H1 (cell line): ENCODE measurements around the gene ANK2. TPM values are rescaled to one million over a fixed set of nuclear protein-coding genes. Genes with fewer than 3 reads are reported as not detected.

Experiments
- CTCF ChIA-PET: fragments of 300-600 bp; sonication (Branson Sonifier 250); formaldehyde crosslinking; loops from one replicate; lab custom pipeline; 2021; ENCODE audit not compliant: partially characterized antibody; lab: Charles Lee
- POLR2A ChIA-PET: fragments of 300-600 bp; sonication (Branson Sonifier 250); formaldehyde crosslinking; loops from one replicate; lab custom pipeline; 2021; ENCODE audit warnings: inconsistent platforms; ENCODE audit not compliant: partially characterized antibody; lab: Charles Lee
- DNase-seq, 2 experiments: peaks; one replicate each; pipeline versions ENCODE4 v3.0.0 to v3.0.0-alpha.2; 2010 to 2022; ENCODE audit warnings: low spot score in 2 of 2, low read depth in 1 of 2, mixed read lengths in 1 of 2
- FAIRE-seq: peaks from 2 replicates; lab custom pipeline; 2011; peaks lifted over from hg19 to GRCh38; lab: Jason Lieb, UNC
- H2AFZ ChIP-seq: 2 replicates; pipeline ENCODE4 v1.8.1; 2012; ENCODE audit warnings: low read length, inconsistent platforms
- H2AK5ac ChIP-seq: 2 replicates; pipeline ENCODE4 v1.6.1; 2013; ENCODE audit warnings: low read depth, low read length
- H2BK120ac ChIP-seq: replicated peaks from 2 replicates; pipeline ENCODE3; 2013; ENCODE audit warnings: low read depth, low read length, inconsistent platforms
- H2BK12ac ChIP-seq: 2 replicates; pipeline ENCODE4 v1.6.1; 2013; ENCODE audit warnings: low read depth, low read length
- H2BK15ac ChIP-seq: 2 replicates; pipeline ENCODE4 v1.6.1; 2013; ENCODE audit warnings: low read length
- H2BK20ac ChIP-seq: 2 replicates; pipeline ENCODE4 v1.6.1; 2013; ENCODE audit warnings: low read length
- H2BK5ac ChIP-seq: 2 replicates; pipeline ENCODE4 v1.6.1; 2013; ENCODE audit warnings: low read depth, low read length
- H3K14ac ChIP-seq: 2 replicates; pipeline ENCODE4 v1.6.1; 2013; ENCODE audit warnings: inconsistent platforms; ENCODE audit not compliant: insufficient read length
- H3K18ac ChIP-seq: 2 replicates; pipeline ENCODE4 v1.6.1; 2013; ENCODE audit warnings: low read length; ENCODE audit errors: extremely low read depth
- H3K23ac ChIP-seq: 2 replicates; pipeline ENCODE4 v1.6.1; 2013; ENCODE audit warnings: inconsistent platforms; ENCODE audit not compliant: insufficient read length
- H3K23me2 ChIP-seq: 2 replicates; pipeline ENCODE4 v1.6.1; 2013; ENCODE audit warnings: low read depth, low read length
- H3K27ac ChIP-seq: 2 replicates; pipeline ENCODE4 v1.6.1; 2011; ENCODE audit warnings: low read depth, low read length, inconsistent platforms
- H3K27me3 ChIP-seq, 4 experiments: replicated peaks in 1 of 4; 1 replicate in 1 of 4; 2 replicates in 3 of 4; pipeline versions ENCODE4 v1.6.1 to v1.8.1; 2011 to 2013; ENCODE audit warnings: low read length in 3 of 4, mild to moderate bottlenecking in 3 of 4, inconsistent platforms in 2 of 4, mixed read lengths in 2 of 4, moderate library complexity in 1 of 4; ENCODE audit not compliant: control insufficient read depth in 3 of 4, insufficient read depth in 3 of 4; ENCODE audit errors: extremely low read depth in 1 of 4
- H3K36me3 ChIP-seq, 4 experiments: 2 replicates each; pipeline versions ENCODE4 v1.6.1 to v1.8.1; 2011 to 2013; ENCODE audit warnings: mild to moderate bottlenecking in 4 of 4, low read length in 3 of 4, moderate library complexity in 2 of 4, control low read depth in 1 of 4, inconsistent platforms in 1 of 4; ENCODE audit not compliant: insufficient read depth in 4 of 4, control insufficient read depth in 2 of 4
- H3K4ac ChIP-seq: replicated peaks from 2 replicates; pipeline ENCODE3; 2013; ENCODE audit warnings: low read length, low read depth, mixed read lengths, inconsistent platforms; ENCODE audit not compliant: insufficient read length
- H3K4me1 ChIP-seq, 4 experiments: replicated peaks in 1 of 4; 1 replicate in 1 of 4; 2 replicates in 3 of 4; pipeline versions ENCODE4 v1.6.1 to v1.8.1; 2011 to 2013; ENCODE audit warnings: low read length in 3 of 4, inconsistent platforms in 2 of 4, mixed read lengths in 1 of 4; ENCODE audit not compliant: insufficient read depth in 4 of 4, control insufficient read depth in 3 of 4
- H3K4me2 ChIP-seq, 2 experiments: 2 replicates each; pipeline versions ENCODE4 v1.6.1 to v1.8.1; 2011 to 2013; ENCODE audit warnings: low read depth in 2 of 2, low read length in 2 of 2, control low read depth in 1 of 2, inconsistent platforms in 1 of 2, mild to moderate bottlenecking in 1 of 2; ENCODE audit not compliant: insufficient read depth in 1 of 2
- H3K4me3 ChIP-seq, 4 experiments: fragments of 200-600, 300-600 bp in 1 of 4; sonication (generic), shearing (Covaris generic), sonication (Bioruptor Twin) in 1 of 4; 2 replicates each; pipeline versions ENCODE4 v1.5.1 to v1.8.1; 2011 to 2016; ENCODE audit warnings: low read length in 4 of 4, low read depth in 3 of 4, control low read depth in 2 of 4, inconsistent platforms in 2 of 4, mild to moderate bottlenecking in 2 of 4, mixed read lengths in 1 of 4, moderate library complexity in 1 of 4; ENCODE audit not compliant: insufficient read depth in 2 of 4; ENCODE audit errors: extremely low read depth in 1 of 4
- H3K56ac ChIP-seq: replicated peaks from 2 replicates; pipeline ENCODE3; 2013; ENCODE audit warnings: low read depth, mild to moderate bottlenecking, mixed read lengths, low read length, inconsistent platforms; ENCODE audit not compliant: insufficient read length
- H3K79me1 ChIP-seq: 2 replicates; pipeline ENCODE4 v1.6.1; 2013; ENCODE audit warnings: low read depth, low read length, control low read depth
- H3K79me2 ChIP-seq, 2 experiments: 2 replicates each; pipeline versions ENCODE4 v1.6.1 to v1.8.1; 2012 to 2013; ENCODE audit warnings: low read length in 2 of 2, mild to moderate bottlenecking in 2 of 2, inconsistent platforms in 1 of 2; ENCODE audit not compliant: insufficient read depth in 2 of 2, control insufficient read depth in 1 of 2
- H3K9ac ChIP-seq, 4 experiments: replicated peaks in 1 of 4; 1 replicate in 1 of 4; 2 replicates in 3 of 4; pipeline versions ENCODE4 v1.6.1 to v1.8.1; 2011 to 2013; ENCODE audit warnings: low read depth in 3 of 4, low read length in 3 of 4, control low read depth in 2 of 4, mild to moderate bottlenecking in 2 of 4, moderate library complexity in 2 of 4, inconsistent platforms in 1 of 4; ENCODE audit errors: extremely low read depth in 1 of 4
- H3K9me3 ChIP-seq, 2 experiments: 2 replicates each; pipeline versions ENCODE4 v1.6.1 to v1.8.1; 2012 to 2013; ENCODE audit warnings: mild to moderate bottlenecking in 2 of 2, moderate library complexity in 2 of 2, control low read depth in 1 of 2, inconsistent platforms in 1 of 2, low read depth in 1 of 2, low read length in 1 of 2, mixed read lengths in 1 of 2; ENCODE audit not compliant: insufficient read depth in 2 of 2
- H4K20me1 ChIP-seq, 2 experiments: replicated peaks in 1 of 2; 2 replicates each; pipeline versions ENCODE3 to v1.8.1; 2011 to 2013; ENCODE audit warnings: inconsistent platforms in 2 of 2, low read length in 2 of 2, mild to moderate bottlenecking in 1 of 2; ENCODE audit not compliant: insufficient read depth in 2 of 2, control insufficient read depth in 1 of 2
- H4K5ac ChIP-seq: 2 replicates; pipeline ENCODE4 v1.6.1; 2013; ENCODE audit warnings: low read length, low read depth, mixed read lengths, inconsistent platforms; ENCODE audit not compliant: insufficient read length
- H4K8ac ChIP-seq: 2 replicates; pipeline ENCODE4 v1.8.0; 2013; ENCODE audit warnings: mild to moderate bottlenecking, moderate library complexity, low read length, inconsistent platforms; ENCODE audit not compliant: insufficient read depth; ENCODE audit errors: extremely low read depth
- H4K91ac ChIP-seq: replicated peaks from 2 replicates; pipeline ENCODE3; 2013; ENCODE audit warnings: low read length, mixed read lengths, inconsistent platforms; ENCODE audit not compliant: insufficient read length
- ATF3 ChIP-seq: IDR thresholded peaks from 2 replicates; pipeline ENCODE4 v1.6.1; 2011; ENCODE audit warnings: low read depth, mild to moderate bottlenecking, low read length; ENCODE audit not compliant: insufficient read depth
- CBX8 ChIP-seq: fragments of 300-800, 300-1000 bp; sonication (generic); IDR thresholded peaks from 2 replicates; pipeline ENCODE4 v1.7.1; 2016; ENCODE audit warnings: low read depth, low read length, borderline replicate concordance
- CEBPB ChIP-seq: IDR thresholded peaks from 2 replicates; pipeline ENCODE4 v1.6.1; 2012; ENCODE audit warnings: low read depth, low read length
- CREB1 ChIP-seq: IDR thresholded peaks from 2 replicates; pipeline ENCODE4 v1.6.1; 2012; ENCODE audit warnings: inconsistent platforms
- GABPA ChIP-seq: IDR thresholded peaks from 2 replicates; pipeline ENCODE4 v1.6.1; 2011; ENCODE audit warnings: mild to moderate bottlenecking, low read length, moderate library complexity, borderline replicate concordance; ENCODE audit not compliant: insufficient read depth
- HDAC6 ChIP-seq: IDR thresholded peaks from one replicate; pipeline ENCODE4 v1.7.1; 2012; ENCODE audit warnings: low read depth, mild to moderate bottlenecking, inconsistent platforms, low read length, moderate library complexity
- NANOG ChIP-seq: IDR thresholded peaks from 2 replicates; pipeline ENCODE4 v1.6.1; 2011; ENCODE audit warnings: low read length, low read depth, mild to moderate bottlenecking, inconsistent platforms; ENCODE audit not compliant: insufficient read depth, poor library complexity, severe bottlenecking
- POLR2A ChIP-seq, 2 experiments: IDR thresholded peaks; 1 replicate in 1 of 2; 2 replicates in 1 of 2; pipeline ENCODE4 v1.6.1; 2011; ENCODE audit warnings: low read depth in 2 of 2, low read length in 2 of 2, mild to moderate bottlenecking in 2 of 2; ENCODE audit errors: control extremely low read depth in 1 of 2
- POU5F1 ChIP-seq: IDR thresholded peaks from 2 replicates; pipeline ENCODE4 v1.6.1; 2011; ENCODE audit warnings: low read depth, mild to moderate bottlenecking, low read length, moderate library complexity
- RAD21 ChIP-seq, 2 experiments: IDR thresholded peaks in 1 of 2; conservative IDR thresholded peaks in 1 of 2; 2 replicates each; pipeline ENCODE4 v1.6.1; 2011; ENCODE audit warnings: low read depth in 2 of 2, low read length in 2 of 2, improper control_type of control experiment in 1 of 2, inconsistent platforms in 1 of 2, mild to moderate bottlenecking in 1 of 2, moderate library complexity in 1 of 2
- RBBP5 ChIP-seq: IDR thresholded peaks from 2 replicates; pipeline ENCODE4 v1.7.1; 2012; ENCODE audit warnings: low read depth, mild to moderate bottlenecking, inconsistent platforms, low read length, moderate library complexity, borderline replicate concordance
- SP1 ChIP-seq: IDR thresholded peaks from 2 replicates; pipeline ENCODE4 v1.6.1; 2011; ENCODE audit warnings: low read depth, low read length
- SP4 ChIP-seq: IDR thresholded peaks from 2 replicates; pipeline ENCODE4 v1.6.1; 2012; ENCODE audit warnings: low read length, inconsistent platforms
- SUZ12 ChIP-seq: fragments of 200-600 bp; sonication (generic); IDR thresholded peaks from 2 replicates; pipeline ENCODE4 v1.6.1; 2012; ENCODE audit warnings: mild to moderate bottlenecking, inconsistent platforms, low read length, moderate library complexity, mixed read lengths
- TAF1 ChIP-seq: IDR thresholded peaks from 2 replicates; pipeline ENCODE4 v1.6.1; 2011; ENCODE audit warnings: mild to moderate bottlenecking, low read depth, low read length
- WGBS, 2 experiments: shearing (Covaris generic) in 1 of 2; methylation state at CpG; one replicate each; pipeline versions ENCODE4 v1.1.6 to v1.1.7; 2013 to 2015; ENCODE audit warnings: low lambda C conversion rate in 2 of 2, mixed read lengths in 2 of 2, inconsistent platforms in 1 of 2, low coverage in 1 of 2, missing lambda C conversion rate in 1 of 2; ENCODE audit not compliant: insufficient replicate concordance in 2 of 2, insufficient coverage in 1 of 2, insufficient read length in 1 of 2; ENCODE audit errors: extremely low coverage in 1 of 2, missing lambda C conversion rate in 1 of 2; 5-methylcytosine and 5-hydroxymethylcytosine counted together
- polyA plus RNA-seq, 7 experiments: library from polyadenylated mRNA; depleted of rRNA in 3 of 7; stranded (reverse) in 5 of 7; unstranded in 2 of 7; fragments of >200 nt in 5 of 7; fragments of 200-250 nt in 2 of 7; gene quantifications; 1 replicate in 5 of 7; 2 replicates in 1 of 7; 4 replicates in 1 of 7; pipeline versions ENCODE4 v1.2.1 to v1.2.3, GENCODE V29; 2011 to 2013; ENCODE audit warnings: missing spikeins in 2 of 7, mixed read lengths in 2 of 7
- total RNA-seq: library from RNA; stranded (reverse); fragmentation: NEBNext Ultra II Directional; extraction: Animal tissue kit (Norgen Biotek cat#: 25700); gene quantifications from 2 replicates; pipeline ENCODE4 v1.2.1, GENCODE V29; 2021

ANK2 gene
- total and polyA plus RNA-seq, 2 of the 8 experiments (the other 6 are each of a cell fraction or from before 2014, with no cell fraction given): 14.2 to 35.1 TPM

- CTCF ChIA-PET: interaction anchor here (1.0 kb wide), 1 partner anchor 37 kb away, joined by 3 read pairs; no protein-coding TSS in a partner anchor
- no peak for TF ChIP-seq ATF3
- no peak for TF ChIP-seq RBBP5
- no peak for TF ChIP-seq POU5F1
- TF ChIP-seq GABPA: no peak
- no peak for TF ChIP-seq SP4
- TF ChIP-seq CREB1: no peak
- no peak for TF ChIP-seq CEBPB
- no peak for TF ChIP-seq TAF1
- no peak for TF ChIP-seq RAD21 (IDR thresholded peaks at IDR 0.05 in 1 of 2, conservative IDR thresholded peaks at IDR 0.05 in 1 of 2; ENCODE audit: low read depth in 2 of 2, low read length in 2 of 2)
- TF ChIP-seq POLR2A (IDR thresholded peaks at IDR 0.05; ENCODE audit: control extremely low read depth in 1 of 2, low read depth in 2 of 2, low read length in 2 of 2): no peak
- TF ChIP-seq SP1: no peak
- TF ChIP-seq HDAC6: no peak
- TF ChIP-seq CBX8: no peak
- TF ChIP-seq SUZ12: no peak
- TF ChIP-seq NANOG: no peak
These were observed 8.4 kb downstream of the ANK2 start for GRCh38 chr4:113057891-113058290.

More at GRCh38 chr4:113057891-113058290, 8.4 kb downstream of the ANK2 start:
- no peak overlapping the region for H3K18ac ChIP-seq
- no peaks in the 10 kb centered on the region for H3K36me3 ChIP-seq
- H4K5ac ChIP-seq: no peak overlapping the region
- H3K79me2 ChIP-seq: no peaks in the 10 kb centered on the region; a peak in 1 of 4 replicates
- H3K56ac ChIP-seq: no peak overlapping the region
- no peaks in the 10 kb centered on the region for H3K79me1 ChIP-seq
- FAIRE-seq: no peak
- no peaks in the 10 kb centered on the region for H3K23me2 ChIP-seq
- no peak overlapping the region for H3K9ac ChIP-seq
- no peak overlapping the region for H4K91ac ChIP-seq
- peaks cover 0 to 2% (median under 1%) of the 10 kb centered on the region in 4 experiments; a peak in 2 of 7 replicates for H3K4me1 ChIP-seq
- no peak overlapping the region for H2AK5ac ChIP-seq
- no peak overlapping the region for H3K23ac ChIP-seq
- no peak overlapping the region for H2BK12ac ChIP-seq
- no peaks in the 10 kb centered on the region for H3K9me3 ChIP-seq
- H3K14ac ChIP-seq: no peak overlapping the region
- no peak overlapping the region for H2BK120ac ChIP-seq
- no peak overlapping the region for H3K4me3 ChIP-seq
- DNase-seq: no peak
- H2BK15ac ChIP-seq: no peak overlapping the region
- H3K4me2 ChIP-seq: no peak overlapping the region
- H4K8ac ChIP-seq: no peak overlapping the region
- POLR2A ChIA-PET: no interaction called here
- no peak overlapping the region for H3K27ac ChIP-seq
- WGBS, 2 experiments: 100% methylated on average over 1 of the region's 1 CpG; no CpG with 5 or more reads in 1 of the 2 experiments
- no peak overlapping the region for H2BK5ac ChIP-seq
- H3K4ac ChIP-seq: no peak overlapping the region
- no peak overlapping the region for H2AFZ ChIP-seq
- no peak overlapping the region for H2BK20ac ChIP-seq
- no peaks in the 10 kb centered on the region for H3K27me3 ChIP-seq
- no peaks in the 10 kb centered on the region for H4K20me1 ChIP-seq
